GM03348 (cell line): ENCODE measurements around the gene TEX264.
A peak's percentile ranks its signal among the peaks of the same experiment; 100 is the strongest.

Source experiments
- DNase-seq: peaks from one replicate; pipeline ENCODE4 v3.0.0; 2012; ENCODE audit warnings: low spot score

TEX264 gene

GRCh38 chr3:51675201-51675611 lies 4.2 kb downstream of the TEX264 start:
- DNase-seq: peak; percentile 68

DNA sequence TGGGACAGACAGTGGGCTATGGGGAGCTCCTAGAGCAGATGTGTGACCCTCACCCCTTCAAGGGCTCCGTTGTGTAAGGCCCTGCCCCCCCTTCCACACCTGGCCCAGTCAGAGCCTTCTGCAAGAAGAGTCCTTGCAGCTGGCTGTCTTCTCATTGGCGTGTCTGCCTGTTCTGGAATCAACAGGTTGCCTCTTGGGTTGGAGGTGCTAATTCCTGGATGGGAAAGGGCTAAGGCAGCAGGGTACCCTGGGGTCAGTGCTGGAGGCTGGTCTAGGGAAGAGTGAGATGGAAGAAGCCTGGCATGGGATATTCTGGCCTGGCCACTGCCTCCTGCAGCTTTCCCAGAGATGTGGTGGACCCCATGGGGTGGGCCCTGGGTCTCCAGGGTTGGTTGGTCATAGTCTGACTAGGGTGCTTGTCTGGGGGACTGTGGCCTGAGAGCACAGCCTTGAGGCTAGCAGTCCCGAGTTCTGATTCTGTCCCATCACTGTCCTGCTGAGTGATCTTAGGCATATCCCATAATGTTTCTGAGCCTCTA lies 5.1 kb downstream of the TEX264 start:
- DNase-seq: no peak

GRCh38 chr3:51677358-51677757 lies 6.3 kb downstream of the TEX264 start:
- DNase-seq: no peak

GRCh38 chr3:51678186-51678585 lies 7.1 kb downstream of the TEX264 start:
- no peak for DNase-seq

DNA sequence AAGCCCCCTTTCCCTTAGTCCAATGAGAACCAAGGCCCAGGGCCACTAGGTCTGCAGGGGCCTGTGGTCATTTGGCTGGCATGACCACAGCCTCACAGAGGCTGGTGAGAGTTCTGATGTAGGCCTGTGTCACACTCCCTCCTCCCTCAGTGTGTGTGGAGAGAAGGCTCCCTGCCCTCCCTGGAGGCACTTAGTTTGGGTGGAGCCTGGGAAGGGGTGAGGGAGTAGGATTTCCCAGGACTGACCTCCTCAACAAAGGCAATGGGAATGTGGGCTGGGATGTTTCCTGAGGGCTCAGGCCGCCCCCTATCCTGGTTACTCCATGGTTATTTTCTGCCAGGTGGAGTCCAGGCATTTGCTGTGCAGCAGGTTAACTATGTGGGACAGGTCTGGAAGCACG lies 7.6 kb downstream of the TEX264 start:
- no peak for DNase-seq

DNA sequence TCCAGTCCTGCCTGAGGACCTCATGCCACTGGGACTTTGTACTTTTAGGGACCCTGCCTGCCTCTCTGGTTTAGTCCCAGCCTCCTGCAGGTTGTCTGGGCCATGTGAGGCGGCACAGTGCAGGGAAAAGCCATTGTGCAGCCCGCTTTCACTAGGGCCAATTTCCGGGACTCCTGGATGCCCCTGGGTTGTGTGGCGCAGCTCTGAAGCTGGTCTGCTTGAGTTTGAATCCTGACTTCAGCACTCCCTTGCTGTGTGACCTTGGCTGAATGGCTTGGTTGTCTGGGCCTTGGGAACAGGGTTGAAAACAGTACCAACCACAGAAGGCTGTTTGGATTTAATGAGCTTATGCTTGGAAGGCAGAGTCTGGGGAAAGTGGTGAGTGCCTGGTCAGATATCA lies 8.3 kb downstream of the TEX264 start:
- DNase-seq: no peak

- DNase-seq: no peak
Measured at GRCh38 chr3:51679777-51680176, 8.7 kb downstream of the TEX264 start.

- no peak for DNase-seq
Measured at GRCh38 chr3:51680196-51680595, 9.1 kb downstream of the TEX264 start.

GRCh38 chr3:51680663-51681230 lies 9.7 kb downstream of the TEX264 start:
- DNase-seq: no peak

DNA sequence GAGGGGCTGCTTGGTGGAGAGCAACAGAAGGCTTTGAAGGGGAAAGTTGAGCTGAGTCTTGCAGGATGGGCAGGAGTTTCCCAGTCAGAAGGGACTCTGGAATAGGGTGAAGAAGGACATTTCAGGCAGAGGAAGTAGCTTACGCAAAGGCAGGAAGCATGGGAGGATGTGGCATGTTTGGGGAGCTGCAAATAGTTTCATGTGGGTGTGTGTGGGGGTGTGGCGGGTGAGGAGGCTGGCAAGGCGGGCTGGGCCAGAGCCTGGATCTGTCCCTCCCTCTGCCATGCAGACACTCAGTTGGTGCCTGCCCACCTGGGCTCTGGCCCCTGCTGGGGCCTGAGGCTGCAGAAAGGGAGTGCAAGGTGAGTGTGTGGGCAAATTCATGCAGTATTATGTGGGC lies 10.4 kb downstream of the TEX264 start:
- peak; percentile 35 for DNase-seq

DNA sequence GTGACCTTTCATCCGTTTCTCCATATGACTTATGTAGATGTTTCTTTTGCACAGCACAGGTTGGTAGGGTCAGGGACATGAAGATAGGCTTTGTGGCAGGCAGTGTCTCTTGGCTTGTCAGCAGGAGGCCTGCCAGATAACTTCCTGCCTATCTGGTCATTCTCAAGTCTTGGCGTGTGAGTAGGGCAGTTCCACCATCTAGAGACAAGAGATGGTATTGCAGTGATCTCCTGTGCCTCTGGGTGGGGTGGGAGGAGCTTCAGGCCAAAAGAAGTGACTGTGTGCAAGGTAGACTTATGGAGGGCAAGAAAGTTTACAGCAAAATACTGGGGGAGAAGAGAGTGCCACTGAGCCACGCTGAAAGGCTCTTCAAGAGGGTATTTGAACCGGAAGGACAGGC lies 11.0 kb downstream of the TEX264 start:
- peak; percentile 93 for DNase-seq

DNA sequence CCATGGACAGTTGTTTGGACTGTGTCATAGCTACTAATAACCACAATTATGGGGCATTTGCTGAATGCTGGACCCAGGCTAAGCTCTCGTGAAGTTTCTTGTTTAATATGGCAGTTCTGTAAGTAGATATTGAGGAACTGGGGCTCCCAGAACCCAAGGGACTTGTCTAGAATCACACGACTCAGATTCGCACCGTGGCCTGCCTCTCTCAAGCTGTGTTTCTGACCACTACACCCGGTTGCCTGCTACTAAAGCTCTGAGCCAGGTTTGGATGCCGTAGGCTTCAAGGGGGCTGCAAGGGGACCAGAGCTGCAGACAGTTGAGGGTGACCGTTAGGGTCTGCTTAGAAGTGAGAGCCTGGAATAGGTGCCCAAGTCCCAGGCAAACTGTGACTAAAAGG lies 11.5 kb downstream of the TEX264 start:
- DNase-seq: no peak

- DNase-seq: no peak
Measured at GRCh38 chr3:51683566-51683965, 12.5 kb downstream of the TEX264 start.

DNA sequence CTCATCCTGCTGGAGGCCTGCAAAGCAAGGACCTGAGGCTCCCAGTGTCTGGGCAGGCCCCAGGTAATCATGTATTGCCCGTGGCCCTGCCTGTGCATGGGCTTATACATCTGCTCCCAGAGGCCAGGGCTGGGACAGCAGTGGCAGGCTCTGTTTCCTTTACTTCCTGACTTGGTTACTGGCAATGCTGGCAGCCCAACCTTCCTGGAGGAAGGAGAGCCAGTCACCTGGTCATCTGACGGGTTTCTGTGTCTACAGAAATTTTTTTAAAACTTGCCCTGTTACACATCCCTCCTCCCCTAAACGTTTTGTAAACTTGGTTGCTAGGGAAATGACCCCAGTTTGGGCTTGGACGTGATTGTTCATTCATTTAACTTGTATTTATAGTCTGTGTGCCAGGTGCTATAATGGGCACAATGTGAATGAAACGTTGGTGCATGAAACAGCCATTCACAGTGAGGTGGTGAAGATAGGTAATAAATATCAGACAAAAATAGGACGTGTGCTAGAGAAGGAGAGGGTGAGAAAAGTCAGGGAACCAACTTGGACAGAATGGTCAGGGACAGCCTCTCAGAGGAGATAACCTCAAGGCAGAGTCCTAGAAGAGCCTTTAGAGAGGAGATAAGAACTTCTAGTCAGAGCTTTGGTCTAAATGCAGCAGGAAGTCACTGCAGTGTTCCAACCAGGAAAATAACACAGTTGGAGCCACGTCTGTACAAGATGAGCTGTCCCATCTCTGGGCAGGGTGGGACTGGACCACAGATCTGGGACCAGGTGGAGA lies 14.1 kb downstream of the TEX264 start:
- DNase-seq: no peak

DNA sequence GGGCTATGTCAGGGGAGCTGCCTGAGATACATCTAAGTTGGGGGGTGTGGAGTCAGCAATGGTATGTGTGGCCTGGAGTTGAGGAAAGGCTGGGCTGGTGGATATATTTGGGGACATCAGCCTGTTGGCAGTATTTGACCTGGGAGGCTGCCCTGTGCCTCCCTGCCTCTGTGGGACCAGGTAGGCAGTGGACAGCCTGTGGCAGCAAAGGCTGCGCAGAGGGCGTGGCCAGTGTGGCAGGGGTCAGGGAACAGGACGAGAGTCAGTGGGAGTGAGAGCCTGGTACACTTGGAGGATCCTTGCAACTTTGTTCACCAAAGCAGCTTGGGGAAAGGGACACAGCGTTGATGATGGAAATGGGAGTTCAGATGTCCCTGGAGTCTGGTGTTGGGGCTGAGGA lies 15.0 kb downstream of the TEX264 start:
- no peak for DNase-seq

- peak; percentile 42 for DNase-seq
Measured at GRCh38 chr3:51686512-51687215, 15.6 kb downstream of the TEX264 start.

GRCh38 chr3:51687431-51688205 lies 16.6 kb downstream of the TEX264 start:
- no peak for DNase-seq

DNA sequence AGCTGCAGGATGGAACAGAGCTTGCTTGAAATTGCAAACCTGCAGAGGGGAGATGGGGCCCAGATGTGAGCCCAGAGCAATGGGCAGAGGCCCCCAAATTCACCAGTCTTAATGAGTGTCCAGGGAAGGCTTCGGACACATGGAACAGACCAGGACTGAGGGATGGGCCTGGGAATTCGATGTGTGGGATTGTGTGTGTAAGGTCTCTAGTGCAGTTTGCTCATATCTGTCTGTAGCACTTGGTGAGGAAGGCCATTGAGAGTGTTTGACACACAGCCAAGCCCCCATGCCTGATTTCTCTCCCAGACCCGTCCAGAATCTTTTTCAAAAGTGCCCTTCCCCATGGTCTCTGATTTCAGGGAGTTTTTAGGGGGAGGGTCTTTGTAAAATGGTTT lies 17.2 kb downstream of the TEX264 start:
- DNase-seq: no peak

DNA sequence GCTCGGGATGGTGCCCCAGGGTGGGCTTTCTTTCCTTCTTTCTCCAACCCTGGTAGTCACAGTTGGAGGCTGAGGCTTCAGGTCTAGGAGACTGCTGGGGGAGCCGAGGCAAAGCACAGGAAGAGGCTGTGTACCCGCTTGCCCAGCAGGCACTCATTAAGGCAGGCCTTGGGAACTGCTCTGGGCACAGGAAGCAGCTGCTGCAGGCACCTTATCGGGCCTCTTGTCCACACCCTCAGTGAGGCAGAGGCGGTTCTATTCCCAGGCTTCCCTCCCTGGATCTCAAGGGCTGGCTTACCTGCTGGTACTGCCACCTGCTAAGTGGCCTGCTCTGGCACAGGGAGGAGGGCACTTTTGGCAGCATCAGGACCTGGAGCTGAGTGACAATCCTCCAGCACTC lies 20.0 kb downstream of the TEX264 start:
- DNase-seq: no peak

DNA sequence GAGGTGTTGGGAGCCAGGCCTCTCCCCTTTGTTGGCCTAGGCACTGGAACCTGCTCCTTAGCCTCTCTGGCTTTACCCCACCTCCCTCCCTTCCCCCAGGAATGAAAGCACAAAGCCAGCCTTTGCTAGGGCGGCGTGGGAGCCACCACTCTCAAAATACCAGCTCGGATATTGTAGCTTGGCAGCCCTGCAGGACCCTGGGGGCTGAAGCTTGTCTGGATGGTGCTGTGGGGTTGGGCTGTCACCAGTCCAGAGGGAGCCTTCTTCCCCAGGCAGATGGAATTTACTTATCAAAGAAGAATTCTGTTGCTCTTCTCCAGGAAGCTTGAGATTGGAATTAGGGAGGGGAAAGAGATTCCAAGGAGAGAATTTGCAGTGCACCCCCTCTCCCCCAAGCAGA lies 20.9 kb downstream of the TEX264 start:
- no peak for DNase-seq

DNA sequence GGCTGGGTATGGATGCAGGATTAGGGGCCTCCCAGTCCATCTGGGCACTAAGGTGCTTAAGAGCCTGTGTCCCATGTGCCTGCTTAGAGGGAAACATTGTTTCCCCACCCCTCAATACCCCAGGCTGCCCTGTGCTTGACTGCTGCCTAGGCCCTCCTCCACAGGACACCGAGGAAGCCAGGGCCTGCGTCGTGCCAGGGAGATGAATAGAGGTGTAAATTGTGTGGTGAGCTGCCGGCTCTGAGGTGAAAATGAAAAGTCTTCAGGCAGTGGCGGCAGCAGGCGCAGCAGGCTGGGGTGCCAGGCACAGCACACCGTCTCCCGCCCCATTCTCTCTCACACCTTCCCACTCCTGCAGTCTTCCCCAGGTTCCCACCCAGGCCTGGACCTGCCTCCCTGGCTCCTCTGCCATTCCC lies 21.9 kb downstream of the TEX264 start:
- no peak for DNase-seq

- no peak for DNase-seq
Measured at GRCh38 chr3:51696954-51697353, 25.9 kb downstream of the TEX264 start.
